ENCODE data around the gene GPR146. TPM values are rescaled to one million over a fixed set of nuclear protein-coding genes. Genes with fewer than 3 reads are reported as not detected.

GPR146 gene
- polyA plus RNA-seq, 1 experiment: 0.69 TPM

DNA sequence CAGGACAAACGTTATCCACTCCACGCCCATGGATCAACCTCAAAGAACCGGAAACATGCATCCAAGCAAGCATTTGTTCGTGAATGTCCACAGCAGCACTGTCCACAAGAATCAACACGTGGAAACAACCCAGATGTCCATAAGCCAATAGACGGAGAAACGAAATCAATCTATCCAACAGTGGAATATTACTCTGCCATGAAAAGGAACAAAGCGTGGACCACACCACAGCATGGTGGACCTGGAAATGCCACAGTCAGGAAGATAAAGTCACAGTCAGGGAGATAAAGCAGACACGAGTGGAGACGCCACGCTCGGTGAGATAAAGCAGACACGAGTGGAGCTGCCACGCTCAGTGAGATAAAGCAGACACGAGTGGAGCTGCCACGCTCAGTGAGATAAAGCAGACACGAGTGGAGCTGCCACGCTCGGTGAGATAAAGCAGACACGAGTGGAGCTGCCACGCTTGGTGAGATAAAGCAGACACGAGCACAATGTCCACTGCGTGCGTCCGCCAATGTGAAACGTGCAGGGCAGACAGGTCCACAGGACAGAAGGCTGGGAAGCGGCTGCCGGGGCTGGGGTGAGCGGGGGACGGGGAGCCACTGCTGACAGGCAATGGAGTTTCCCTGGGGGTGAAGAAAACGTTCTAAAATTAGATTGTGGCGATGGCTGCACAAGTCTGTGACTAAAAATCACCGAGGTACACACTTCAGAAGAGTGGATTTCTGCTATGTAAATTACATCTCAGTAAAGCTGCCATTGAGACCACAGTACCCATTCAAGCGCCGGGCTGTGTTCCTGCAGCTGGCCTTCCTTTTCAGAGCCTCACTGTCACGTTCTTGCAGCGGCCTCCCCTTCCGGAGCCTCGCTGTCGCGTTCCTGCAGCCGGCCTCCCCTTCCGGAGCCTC, 54.2 kb downstream of the GPR146 start:
- TF ChIP-seq, protein P1, sequence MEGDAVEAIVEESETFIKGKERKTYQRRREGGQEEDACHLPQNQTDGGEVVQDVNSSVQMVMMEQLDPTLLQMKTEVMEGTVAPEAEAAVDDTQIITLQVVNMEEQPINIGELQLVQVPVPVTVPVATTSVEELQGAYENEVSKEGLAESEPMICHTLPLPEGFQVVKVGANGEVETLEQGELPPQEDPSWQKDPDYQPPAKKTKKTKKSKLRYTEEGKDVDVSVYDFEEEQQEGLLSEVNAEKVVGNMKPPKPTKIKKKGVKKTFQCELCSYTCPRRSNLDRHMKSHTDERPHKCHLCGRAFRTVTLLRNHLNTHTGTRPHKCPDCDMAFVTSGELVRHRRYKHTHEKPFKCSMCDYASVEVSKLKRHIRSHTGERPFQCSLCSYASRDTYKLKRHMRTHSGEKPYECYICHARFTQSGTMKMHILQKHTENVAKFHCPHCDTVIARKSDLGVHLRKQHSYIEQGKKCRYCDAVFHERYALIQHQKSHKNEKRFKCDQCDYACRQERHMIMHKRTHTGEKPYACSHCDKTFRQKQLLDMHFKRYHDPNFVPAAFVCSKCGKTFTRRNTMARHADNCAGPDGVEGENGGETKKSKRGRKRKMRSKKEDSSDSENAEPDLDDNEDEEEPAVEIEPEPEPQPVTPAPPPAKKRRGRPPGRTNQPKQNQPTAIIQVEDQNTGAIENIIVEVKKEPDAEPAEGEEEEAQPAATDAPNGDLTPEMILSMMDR (IDR thresholded peaks at IDR 0.05; ENCODE audit: low read depth, low read length): no peak
- Histone ChIP-seq H3K4me3 (ENCODE audit: low read depth, low read length) (no peak overlapping the region), H3K9me3 (ENCODE audit: control insufficient read depth, insufficient read depth, low read length) (peaks cover 5% of the 10 kb centered on the region; the same call in 1 of the 2 replicates), H3K27ac (ENCODE audit: low read depth, low read length) (no peak overlapping the region), H3K27me3 (ENCODE audit: control insufficient read depth, insufficient read depth, low read length) (no peaks in the 10 kb centered on the region)
- POLR2A ChIA-PET: no interaction called here
- DNase-seq (ENCODE audit: low read depth, low spot score): no peak
- CTCF ChIA-PET: interaction anchor here (0.5 to 1.5 kb wide), 3 partner anchors 11 to 311 kb away, joined by 4 to 6 read pairs (median 6); partner anchors contain the start of gene GPER1

DNA sequence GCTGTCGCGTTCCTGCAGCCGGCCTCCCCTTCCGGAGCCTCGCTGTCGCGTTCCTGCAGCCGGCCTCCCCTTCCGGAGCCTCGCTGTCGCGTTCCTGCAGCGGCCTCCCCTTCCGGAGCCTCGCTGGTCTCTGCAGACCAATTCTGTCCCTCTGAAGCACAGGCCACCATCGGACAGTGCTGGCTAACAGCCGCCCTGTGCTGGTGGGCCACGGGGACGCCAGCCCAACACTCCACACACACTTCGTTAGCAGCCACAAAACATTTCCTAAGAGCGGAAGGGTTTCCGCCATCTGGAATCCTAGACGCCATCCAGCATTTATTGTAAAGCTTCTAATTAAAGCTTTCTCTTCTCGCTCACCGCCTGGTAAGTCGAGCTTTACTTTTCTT, 54.8 kb downstream of the GPR146 start:
- DNase-seq (ENCODE audit: low read depth, low spot score): no peak
- Histone ChIP-seq H3K4me3 (ENCODE audit: low read depth, low read length) (no peak overlapping the region), H3K27me3 (ENCODE audit: control insufficient read depth, insufficient read depth, low read length) (no peaks in the 10 kb centered on the region), H3K27ac (ENCODE audit: low read depth, low read length) (no peak overlapping the region), H3K9me3 (ENCODE audit: control insufficient read depth, insufficient read depth, low read length) (peaks cover 5% of the 10 kb centered on the region; the same call in 1 of the 2 replicates)
- ChIA-PET CTCF (interaction anchor here (0.5 to 1.5 kb wide), 4 partner anchors 12 to 312 kb away, joined by 4 to 6 read pairs (median 6); partner anchors contain the start of gene GPER1), POLR2A (no interaction called here)
- TF ChIP-seq, protein P1 (IDR thresholded peaks at IDR 0.05; ENCODE audit: low read depth, low read length): no peak

DNA sequence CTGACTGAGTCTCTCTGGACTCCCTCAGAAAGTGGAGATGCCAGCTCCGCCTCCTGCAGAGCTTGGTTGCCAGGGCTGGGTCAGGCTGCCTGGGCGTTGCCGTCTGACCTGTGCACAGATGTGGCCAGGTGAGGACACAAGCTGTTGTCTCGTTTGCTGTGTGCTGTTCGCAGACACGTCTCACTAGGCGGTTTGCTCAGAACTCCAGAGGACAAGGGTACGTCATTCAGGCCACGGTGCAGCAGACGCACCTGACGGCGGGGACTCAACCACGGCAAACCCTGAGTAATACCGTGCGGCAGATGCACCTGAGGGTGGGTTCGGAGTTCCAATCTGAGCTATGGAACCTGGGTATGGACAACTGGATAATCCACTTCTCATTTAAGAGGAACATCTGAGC, 55.3 kb downstream of the GPR146 start:
- CTCF ChIA-PET: interaction anchor here (1.4 to 1.5 kb wide), 3 partner anchors 12 to 107 kb away, joined by 4 to 6 read pairs (median 5); partner anchors contain the start of gene GPER1

DNA sequence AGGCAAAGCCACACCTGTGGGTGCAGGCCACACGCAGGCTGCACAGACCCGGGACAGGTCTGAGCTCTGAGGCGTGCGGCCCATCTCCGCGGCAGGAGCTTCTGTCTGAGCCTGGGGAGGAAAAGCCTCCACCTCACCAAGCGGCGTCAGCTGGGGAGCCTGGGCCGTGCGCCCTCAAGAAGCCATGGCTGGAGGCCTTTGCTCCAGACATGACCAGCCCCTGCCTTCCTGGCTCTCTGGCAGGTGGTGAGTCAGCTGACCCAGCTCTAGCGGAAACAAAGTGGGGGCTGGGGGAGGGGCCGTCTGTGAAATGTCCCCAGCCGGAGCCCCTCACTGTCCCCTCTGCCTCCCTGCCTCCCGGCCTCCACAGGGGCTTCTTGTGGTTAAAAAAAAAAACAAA, 56.0 kb downstream of the GPR146 start:
- POLR2A ChIA-PET: no interaction called here
- Histone ChIP-seq H3K27me3 (ENCODE audit: control insufficient read depth, insufficient read depth, low read length) (no peaks in the 10 kb centered on the region), H3K27ac (ENCODE audit: low read depth, low read length) (no peak overlapping the region), H3K4me3 (ENCODE audit: low read depth, low read length) (no peak overlapping the region), H3K9me3 (ENCODE audit: control insufficient read depth, insufficient read depth, low read length) (peaks cover 5% of the 10 kb centered on the region; the same call in 1 of the 2 replicates)
- DNase-seq (ENCODE audit: low read depth, low spot score): no peak
- CTCF ChIA-PET: interaction anchor here (1.3 to 1.5 kb wide), 3 partner anchors 13 to 107 kb away, joined by 3 to 6 read pairs (median 5); partner anchors contain the start of gene GPER1
- TF ChIP-seq, protein P1 (IDR thresholded peaks at IDR 0.05; ENCODE audit: low read depth, low read length): no peak

More for the DNA sequence above, 55.3 kb downstream of the GPR146 start:
- H3K27me3 ChIP-seq (ENCODE audit: control insufficient read depth, insufficient read depth, low read length): no peaks in the 10 kb centered on the region
- H3K27ac ChIP-seq (ENCODE audit: low read depth, low read length): no peak overlapping the region
- no peak for DNase-seq (ENCODE audit: low read depth, low spot score)
- H3K4me3 ChIP-seq (ENCODE audit: low read depth, low read length): no peak overlapping the region
- H3K9me3 ChIP-seq (ENCODE audit: control insufficient read depth, insufficient read depth, low read length): peaks cover 5% of the 10 kb centered on the region; the same call in 1 of the 2 replicates
- TF ChIP-seq, protein P1 (IDR thresholded peaks at IDR 0.05; ENCODE audit: low read depth, low read length): no peak
- POLR2A ChIA-PET: no interaction called here
